Endothelial cell of umbilical vein (primary cell): ENCODE measurements around the gene ALPK1. TPM values are rescaled to one million over a fixed set of nuclear protein-coding genes. Genes with fewer than 3 reads are reported as not detected.

Experiments used
- BruUV-seq: library from RNA; stranded (reverse); fragments of 400-500 nt; replicated peaks from 2 replicates; lab custom pipeline; 2021; lab: Mats Ljungman, UMichigan
- CTCF ChIA-PET: fragments of 300-600, 350-600 bp; sonication (Branson Sonifier 250); formaldehyde crosslinking; loops from one replicate; lab custom pipeline; 2021; ENCODE audit warnings: antibody characterized with exemption, inconsistent platforms; lab: Charles Lee
- POLR2A ChIA-PET: fragments of 300-600, 350-600 bp; sonication (Branson Sonifier 250); formaldehyde crosslinking; loops from one replicate; lab custom pipeline; 2021; ENCODE audit warnings: antibody characterized with exemption, inconsistent platforms; lab: Charles Lee
- DNase-seq: peaks from one replicate; pipeline ENCODE4 v3.0.0-alpha.2; 2011; ENCODE audit warnings: low read depth, low spot score
- FAIRE-seq: peaks from 2 replicates; lab custom pipeline; 2011; peaks lifted over from hg19 to GRCh38; lab: Jason Lieb, UNC
- H2AFZ ChIP-seq: 2 replicates; pipeline ENCODE4 v1.6.0; 2012; ENCODE audit warnings: low read depth, low read length, control low read depth, inconsistent platforms
- H3K27ac ChIP-seq: 2 replicates; pipeline ENCODE4 v1.5.1; 2011; ENCODE audit warnings: low read depth, mild to moderate bottlenecking, control low read depth, low read length, moderate library complexity; ENCODE audit not compliant: insufficient read depth
- H3K27me3 ChIP-seq, 2 experiments: 2 replicates each; pipeline versions ENCODE4 v1.6.0 to v1.6.1; 2011; ENCODE audit warnings: low read length in 2 of 2, mixed read lengths in 1 of 2; ENCODE audit not compliant: control insufficient read depth in 2 of 2, insufficient read depth in 2 of 2
- H3K36me3 ChIP-seq, 2 experiments: 2 replicates in 1 of 2; 3 replicates in 1 of 2; pipeline ENCODE4 v1.5.1; 2011; ENCODE audit warnings: low read length in 2 of 2, mild to moderate bottlenecking in 1 of 2, moderate library complexity in 1 of 2; ENCODE audit not compliant: control insufficient read depth in 2 of 2, insufficient read depth in 2 of 2; ENCODE audit errors: extremely low read depth in 1 of 2
- H3K4me1 ChIP-seq: 3 replicates; pipeline ENCODE4 v1.5.1; 2011; ENCODE audit warnings: mild to moderate bottlenecking, low read length; ENCODE audit not compliant: control insufficient read depth, insufficient read depth; ENCODE audit errors: extremely low read depth
- H3K4me2 ChIP-seq: 2 replicates; pipeline ENCODE4 v1.6.1; 2011; ENCODE audit warnings: low read length, control low read depth, mixed read lengths; ENCODE audit not compliant: insufficient read depth
- H3K4me3 ChIP-seq, 3 experiments: fragments of 200-600 bp in 1 of 3; sonication (generic), shearing (Covaris generic) in 1 of 3; replicated peaks in 1 of 3; 2 replicates each; pipeline ENCODE4 v1.5.1; 2011 to 2016; ENCODE audit warnings: control low read depth in 3 of 3, low read length in 3 of 3, mild to moderate bottlenecking in 2 of 3, inconsistent platforms in 1 of 3, low read depth in 1 of 3, moderate library complexity in 1 of 3; ENCODE audit not compliant: insufficient read depth in 1 of 3
- H3K79me2 ChIP-seq: 2 replicates; pipeline ENCODE4 v1.6.0; 2012; ENCODE audit warnings: low read length, inconsistent platforms; ENCODE audit not compliant: control insufficient read depth, insufficient read depth
- H3K9ac ChIP-seq: replicated peaks from 2 replicates; pipeline ENCODE3; 2011; ENCODE audit warnings: low read length, control low read depth; ENCODE audit not compliant: insufficient read depth; ENCODE audit errors: extremely low read depth
- H3K9me1 ChIP-seq: replicated peaks from 3 replicates; pipeline ENCODE4 v1.6.0; 2011; ENCODE audit warnings: mild to moderate bottlenecking, low read length; ENCODE audit not compliant: control insufficient read depth, insufficient read depth; ENCODE audit errors: extremely low read depth
- H3K9me3 ChIP-seq: replicated peaks from 2 replicates; pipeline ENCODE4 v1.5.1; 2012; ENCODE audit warnings: low read length, inconsistent platforms; ENCODE audit not compliant: control insufficient read depth, insufficient read depth
- H4K20me1 ChIP-seq: replicated peaks from 2 replicates; pipeline ENCODE3; 2011; ENCODE audit warnings: mild to moderate bottlenecking, low read length; ENCODE audit not compliant: control insufficient read depth, insufficient read depth; ENCODE audit errors: extremely low read depth
- EZH2 ChIP-seq: IDR thresholded peaks from 2 replicates; pipeline ENCODE4 v1.6.1; 2012; ENCODE audit warnings: borderline replicate concordance, low read depth, mild to moderate bottlenecking, moderate library complexity, low read length, inconsistent platforms; ENCODE audit not compliant: severe bottlenecking
- FOS ChIP-seq: IDR thresholded peaks from 2 replicates; pipeline ENCODE4 v1.6.1; 2011; ENCODE audit warnings: mild to moderate bottlenecking, low read length, moderate library complexity, borderline replicate concordance; ENCODE audit not compliant: insufficient read depth
- GATA2 ChIP-seq: IDR thresholded peaks from 2 replicates; pipeline ENCODE4 v1.7.0; 2011; ENCODE audit warnings: low read depth, mild to moderate bottlenecking, moderate library complexity, mixed read lengths, low read length; ENCODE audit not compliant: insufficient read length, insufficient read depth
- JUN ChIP-seq: IDR thresholded peaks from 2 replicates; pipeline ENCODE4 v1.6.1; 2011; ENCODE audit warnings: borderline replicate concordance, low read depth; ENCODE audit not compliant: insufficient read length, insufficient read depth
- MYC ChIP-seq: IDR thresholded peaks from one replicate; pipeline ENCODE4 v1.6.1; 2011; ENCODE audit warnings: mild to moderate bottlenecking, low read depth, low read length
- POLR2A ChIP-seq: IDR thresholded peaks from 2 replicates; pipeline ENCODE4 v1.6.1; 2012; ENCODE audit warnings: low read depth, mild to moderate bottlenecking, control low read depth, low read length
- POLR2AphosphoS5 ChIP-seq: IDR thresholded peaks from 2 replicates; pipeline ENCODE4 v1.6.1; 2012; ENCODE audit warnings: low read depth, mild to moderate bottlenecking, control low read depth, low read length, moderate library complexity; ENCODE audit not compliant: insufficient read depth
- dilution Hi-C: fragments of 300-500 bp; cut with MboI; formaldehyde crosslinking; loops from one replicate; pipeline ENCODE4 v1.15.0; 2019; ENCODE audit warnings: low sequenced_read_pairs; ENCODE audit not compliant: extremely low pct_ligation_motif_present
- intact Hi-C: fragments of 100-400 bp; cut with micrococcal nuclease; formaldehyde crosslinking; loops from one replicate; pipeline ENCODE4 v1.10.0; 2022
- polyA plus RNA-seq, 4 experiments: library from polyadenylated mRNA; depleted of rRNA in 3 of 4; stranded (reverse) in 3 of 4; unstranded in 1 of 4; fragments of >200 nt; gene quantifications; 2 replicates each; pipeline versions ENCODE4 v1.2.1 to v1.2.3, GENCODE V29; 2011 to 2012; ENCODE audit warnings: missing spikeins in 1 of 4
- total RNA-seq: library from RNA; stranded (reverse); gene quantifications from 2 replicates; pipeline ENCODE4 v1.2.3, GENCODE V29; 2021
- TF ChIP-seq, protein P1 (sequence below): IDR thresholded peaks from 2 replicates; pipeline ENCODE4 v1.6.1; 2011; ENCODE audit not compliant: insufficient read depth, insufficient read length
- TF ChIP-seq, protein P2 (sequence below), 2 donors: IDR thresholded peaks; 1 replicate in 1 of 2; 2 replicates in 1 of 2; pipeline ENCODE4 v1.5.1; 2011; ENCODE audit warnings: low read length in 2 of 2, mild to moderate bottlenecking in 2 of 2, moderate library complexity in 2 of 2, control low read depth in 1 of 2, inconsistent platforms in 1 of 2, low read depth in 1 of 2; ENCODE audit not compliant: insufficient read depth in 1 of 2; ENCODE audit errors: extremely low read depth in 1 of 2

Gene ALPK1
- total and polyA plus RNA-seq, 2 donors (not counting 3 experiments of a cell fraction or from before 2014, with no cell fraction given) = 1.4 to 5.5 TPM

DNA sequence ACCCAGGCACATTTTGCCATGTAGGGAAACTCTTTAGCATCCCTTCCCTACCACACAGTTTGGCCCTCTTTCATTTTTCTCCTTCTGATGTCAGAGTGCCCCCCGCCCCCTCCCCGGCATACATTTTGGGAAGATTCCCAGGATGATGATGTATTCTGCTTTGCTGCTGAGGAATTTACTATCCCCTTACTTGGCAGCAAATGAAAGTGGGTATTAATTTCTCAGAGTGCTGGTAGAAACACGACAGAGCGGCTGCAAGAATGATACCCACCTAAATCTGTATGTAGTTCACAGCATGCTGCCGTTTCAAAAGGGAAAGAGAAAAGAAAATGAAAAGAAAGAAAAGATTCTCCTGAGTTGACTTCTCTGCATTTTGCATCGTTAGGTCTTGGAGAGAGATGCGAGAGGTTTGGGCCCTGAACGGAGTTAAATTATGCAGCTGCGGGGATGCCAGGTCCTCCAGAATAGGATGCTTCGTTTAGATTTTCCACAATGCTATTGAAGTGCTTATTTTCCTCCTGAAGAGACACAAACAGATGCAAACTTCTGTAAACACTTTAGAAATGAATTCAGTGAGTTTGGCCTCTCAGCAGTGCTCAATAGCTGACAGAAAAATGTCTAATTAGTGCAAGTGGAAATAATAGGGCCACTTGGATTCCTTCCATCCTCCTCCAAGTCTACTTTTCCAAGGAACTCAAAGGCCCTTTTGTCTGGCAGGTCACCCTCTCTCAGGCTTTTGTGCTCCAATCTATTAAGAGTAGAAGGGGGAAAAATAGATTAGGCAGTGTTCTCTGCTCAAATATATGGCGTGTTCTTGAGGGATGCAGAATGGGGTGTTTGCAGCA, 106.2 kb downstream of the ALPK1 start:
- Histone ChIP-seq H3K9ac (no peak overlapping the region), H3K4me3 (no peak overlapping the region), H3K9me3 (no peaks in the 10 kb centered on the region), H3K27ac (no peak overlapping the region), H3K4me2 (no peak overlapping the region), H3K79me2 (no peaks in the 10 kb centered on the region), H4K20me1 (no peaks in the 10 kb centered on the region), H3K27me3 (no peaks in the 10 kb centered on the region), H3K9me1 (no peaks in the 10 kb centered on the region), H3K4me1 (no peaks in the 10 kb centered on the region), H2AFZ (no peak overlapping the region), H3K36me3 (no peaks in the 10 kb centered on the region)
- no peak for DNase-seq
- no peak for TF ChIP-seq POLR2AphosphoS5
- TF ChIP-seq FOS = no peak
- no peak for TF ChIP-seq POLR2A
- no peak for TF ChIP-seq MYC
- TF ChIP-seq, protein P1, sequence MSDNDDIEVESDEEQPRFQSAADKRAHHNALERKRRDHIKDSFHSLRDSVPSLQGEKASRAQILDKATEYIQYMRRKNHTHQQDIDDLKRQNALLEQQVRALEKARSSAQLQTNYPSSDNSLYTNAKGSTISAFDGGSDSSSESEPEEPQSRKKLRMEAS = no peak
- no peak for TF ChIP-seq GATA2
- no peak for TF ChIP-seq EZH2
- TF ChIP-seq, protein P2, sequence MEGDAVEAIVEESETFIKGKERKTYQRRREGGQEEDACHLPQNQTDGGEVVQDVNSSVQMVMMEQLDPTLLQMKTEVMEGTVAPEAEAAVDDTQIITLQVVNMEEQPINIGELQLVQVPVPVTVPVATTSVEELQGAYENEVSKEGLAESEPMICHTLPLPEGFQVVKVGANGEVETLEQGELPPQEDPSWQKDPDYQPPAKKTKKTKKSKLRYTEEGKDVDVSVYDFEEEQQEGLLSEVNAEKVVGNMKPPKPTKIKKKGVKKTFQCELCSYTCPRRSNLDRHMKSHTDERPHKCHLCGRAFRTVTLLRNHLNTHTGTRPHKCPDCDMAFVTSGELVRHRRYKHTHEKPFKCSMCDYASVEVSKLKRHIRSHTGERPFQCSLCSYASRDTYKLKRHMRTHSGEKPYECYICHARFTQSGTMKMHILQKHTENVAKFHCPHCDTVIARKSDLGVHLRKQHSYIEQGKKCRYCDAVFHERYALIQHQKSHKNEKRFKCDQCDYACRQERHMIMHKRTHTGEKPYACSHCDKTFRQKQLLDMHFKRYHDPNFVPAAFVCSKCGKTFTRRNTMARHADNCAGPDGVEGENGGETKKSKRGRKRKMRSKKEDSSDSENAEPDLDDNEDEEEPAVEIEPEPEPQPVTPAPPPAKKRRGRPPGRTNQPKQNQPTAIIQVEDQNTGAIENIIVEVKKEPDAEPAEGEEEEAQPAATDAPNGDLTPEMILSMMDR (IDR thresholded peaks at IDR 0.05; ENCODE audit: extremely low read depth in 1 of 2, insufficient read depth in 1 of 2, low read depth in 1 of 2, low read length in 2 of 2) = no peak
- TF ChIP-seq JUN = no peak
- no TSS peak for BruUV-seq
- dilution Hi-C loops (no loop called here), intact Hi-C loops (no loop called here)
- ChIA-PET POLR2A (no interaction called here), CTCF (no interaction called here)
- FAIRE-seq = no peak
